GM20431 (cell line): ENCODE data around the gene ADGRA1.

Experiments
- in situ Hi-C: fragments of 300-500 bp; cut with MseI, MboI; formaldehyde crosslinking; loops from one replicate; pipeline ENCODE4 v1.15.0; 2020; ENCODE audit warnings: low sequenced_read_pairs; ENCODE audit not compliant: unreplicated experiment

The ADGRA1 gene

DNA sequence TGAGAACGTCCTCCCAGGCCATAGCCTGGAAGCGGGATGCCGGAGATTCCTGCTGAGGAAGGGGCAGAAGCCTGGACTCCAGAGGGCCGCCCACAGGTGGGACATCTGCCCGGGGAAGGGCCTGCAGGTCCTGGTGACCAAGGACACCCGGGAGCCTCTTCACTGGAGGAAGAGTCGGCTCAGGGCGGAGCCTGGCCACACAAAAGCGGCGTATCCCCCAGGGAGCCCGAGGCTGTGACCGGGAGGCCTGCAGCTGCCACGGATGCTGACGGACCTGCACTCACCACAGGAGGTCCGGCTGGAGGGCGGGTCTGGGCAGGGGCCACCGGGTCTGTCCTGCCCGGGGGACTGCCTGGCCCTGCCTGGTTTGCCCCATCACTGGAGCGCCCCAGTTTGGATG lies 15.5 kb upstream of the ADGRA1 start:
- in situ Hi-C loops, result no loop called here

DNA sequence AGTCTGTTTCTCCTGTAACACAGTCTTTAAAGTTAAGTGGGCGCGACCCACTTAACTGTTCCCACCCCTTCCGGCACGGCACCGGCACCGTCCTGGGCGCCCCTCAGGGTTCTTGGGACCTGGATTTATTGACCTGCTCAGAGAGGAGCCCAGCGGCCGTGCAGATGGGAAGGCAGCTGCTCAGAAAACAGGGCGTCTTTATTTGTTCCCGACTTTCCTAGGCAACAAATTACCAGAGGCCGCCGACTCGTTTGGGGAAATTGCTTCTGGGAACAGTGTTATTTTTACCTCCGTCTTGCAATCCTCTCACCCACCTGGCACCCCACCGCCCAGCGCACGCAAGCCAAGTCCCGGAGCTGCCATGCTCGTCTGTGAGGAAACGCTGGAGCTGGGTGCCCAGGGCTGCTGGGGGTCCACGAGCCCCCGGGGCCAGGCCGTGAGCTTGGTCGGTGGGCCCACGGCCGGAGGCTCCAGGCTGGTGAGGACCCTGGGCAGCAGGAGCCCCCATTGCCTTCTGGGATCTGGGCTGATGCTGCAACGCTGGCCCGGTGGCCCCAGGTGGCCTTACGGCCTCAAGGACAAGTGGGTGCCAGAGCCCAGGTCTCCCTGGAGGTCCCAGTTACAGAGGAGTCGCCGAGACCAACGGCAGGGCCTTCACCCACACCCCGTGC lies 14.9 kb upstream of the ADGRA1 start:
- in situ Hi-C loops, result no loop called here

DNA sequence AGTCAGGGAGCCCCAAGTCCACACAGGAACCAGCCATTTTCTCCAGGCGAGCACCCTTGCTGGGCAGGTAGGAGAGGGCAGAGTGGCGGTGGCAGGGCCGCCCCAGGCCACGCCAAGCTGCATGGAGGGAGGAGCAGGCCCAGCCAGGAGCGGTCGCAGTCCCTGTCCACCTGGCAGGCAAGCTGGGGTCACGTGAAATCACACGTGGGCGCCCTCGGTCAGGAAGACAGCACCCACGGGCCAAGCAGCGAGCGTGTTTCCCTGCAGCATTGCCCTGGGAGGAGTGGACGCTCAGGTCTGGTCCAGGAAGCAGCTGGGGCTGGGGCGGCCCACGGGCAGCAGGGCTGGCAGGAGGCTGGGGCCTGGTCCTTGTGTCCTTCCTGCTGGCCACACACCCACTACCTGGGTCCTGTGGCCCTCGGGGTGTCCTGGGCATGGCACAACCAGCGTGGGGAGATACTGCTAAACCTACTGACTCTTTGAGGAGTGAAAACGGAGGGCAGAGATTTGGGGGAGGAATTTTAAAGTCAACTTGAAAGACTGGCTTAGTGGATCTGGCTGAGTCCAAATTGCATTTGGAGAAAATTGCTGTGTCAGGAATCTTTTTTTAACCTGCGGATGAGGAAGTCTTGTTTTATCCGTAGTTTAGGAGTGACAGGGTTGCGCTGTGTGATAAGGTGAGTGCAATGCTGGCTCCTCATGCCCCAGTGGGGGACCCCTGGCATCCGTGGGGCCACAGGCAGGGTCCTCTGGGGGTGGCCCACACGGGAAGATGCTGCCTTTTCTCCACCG lies 12.2 kb upstream of the ADGRA1 start:
- in situ Hi-C loops, result no loop called here

DNA sequence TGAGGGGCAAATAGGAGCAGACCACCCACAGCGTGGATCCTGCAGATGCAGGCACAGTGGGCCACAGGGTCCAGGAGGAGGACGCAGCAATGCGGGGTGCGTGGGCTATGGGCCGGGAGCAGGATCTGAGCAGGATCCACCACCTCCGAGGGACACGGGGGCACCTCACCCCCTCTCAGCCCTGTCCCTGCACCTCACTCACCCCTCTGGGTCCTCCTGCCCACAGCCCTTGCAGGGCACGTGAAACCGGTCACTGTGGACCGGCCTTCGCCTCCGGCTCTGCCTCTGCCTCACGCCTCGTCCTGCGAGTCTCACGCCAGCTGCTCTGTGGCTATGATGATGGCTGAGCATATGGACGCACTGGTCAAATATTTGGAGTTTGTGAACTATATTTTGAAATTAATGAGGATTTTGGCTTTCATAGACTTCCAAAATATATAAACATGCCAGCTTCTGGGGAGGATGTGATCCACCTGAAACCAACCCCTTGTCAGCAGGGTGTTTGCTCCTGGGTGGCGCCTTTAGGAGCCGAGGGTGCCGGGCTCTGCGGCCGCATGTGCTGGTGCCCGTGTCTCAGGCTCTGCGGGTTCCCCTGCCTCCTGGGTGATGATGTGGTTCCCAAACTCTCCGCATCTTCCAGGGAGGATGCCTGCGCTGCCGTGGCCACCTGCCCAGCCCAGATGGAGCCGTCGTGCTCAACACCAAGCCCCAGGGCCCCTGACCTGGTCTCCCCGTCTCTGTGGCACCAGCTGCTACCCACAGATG lies 11.3 kb upstream of the ADGRA1 start:
- in situ Hi-C loops, result no loop called here

DNA sequence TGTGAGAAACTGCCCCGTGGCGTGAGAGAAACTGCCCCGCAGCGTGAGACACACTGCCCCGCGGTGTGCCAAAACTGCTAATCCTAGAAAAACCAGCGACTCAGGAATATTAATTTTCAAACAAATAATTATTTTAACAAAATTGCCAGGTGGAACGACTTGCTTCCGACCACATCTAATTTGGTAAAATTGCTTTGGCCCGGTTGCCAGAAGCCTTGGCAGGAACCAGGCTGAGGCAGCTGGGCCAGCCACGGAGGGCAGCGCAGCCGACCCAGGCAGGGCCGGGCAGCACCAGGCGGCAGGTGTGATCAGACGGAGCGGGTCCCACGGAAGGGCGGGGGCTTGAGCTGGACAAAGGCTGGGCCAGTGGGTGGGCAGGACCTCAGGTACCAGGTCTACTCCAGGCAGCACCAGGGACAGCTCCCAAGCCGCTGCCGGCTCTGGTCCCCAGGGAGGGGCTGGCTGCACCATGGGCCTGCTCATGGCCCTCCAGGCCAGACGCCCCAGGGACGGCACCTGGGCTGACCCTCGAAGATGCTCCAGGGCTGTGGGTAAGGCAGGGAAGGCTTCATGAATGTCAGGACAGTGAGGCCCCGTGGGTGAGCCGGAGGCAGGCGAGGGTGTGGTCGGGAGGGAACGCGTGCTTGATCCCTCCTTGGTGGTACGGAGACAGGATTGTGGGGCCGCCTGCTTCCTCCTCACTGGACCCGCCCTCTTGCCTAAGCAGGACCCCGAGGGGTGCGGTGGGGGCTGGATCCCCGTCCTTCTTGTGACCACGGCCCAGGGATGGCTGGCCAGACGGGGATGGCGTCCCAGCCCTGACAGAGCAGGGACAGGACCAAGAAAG lies 7.7 kb upstream of the ADGRA1 start:
- in situ Hi-C loops, result no loop called here

DNA sequence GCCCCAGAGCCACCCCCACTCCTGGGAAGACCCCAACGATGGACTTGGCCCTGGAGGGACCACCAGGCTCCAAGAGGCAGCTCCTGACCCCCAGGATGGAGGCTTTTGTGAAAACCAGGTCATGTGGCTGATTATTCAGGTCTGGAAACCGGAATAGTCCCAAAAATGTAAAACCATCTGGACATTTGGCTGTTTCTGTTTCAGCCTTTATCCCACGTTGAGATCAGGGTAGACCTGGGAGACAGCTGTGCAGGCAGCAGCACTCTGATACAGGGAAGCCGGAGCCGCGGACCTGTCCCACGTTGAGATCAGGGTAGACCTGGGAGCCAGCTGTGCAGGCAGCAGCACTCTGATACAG lies 7.1 kb upstream of the ADGRA1 start:
- in situ Hi-C loops, result no loop called here

DNA sequence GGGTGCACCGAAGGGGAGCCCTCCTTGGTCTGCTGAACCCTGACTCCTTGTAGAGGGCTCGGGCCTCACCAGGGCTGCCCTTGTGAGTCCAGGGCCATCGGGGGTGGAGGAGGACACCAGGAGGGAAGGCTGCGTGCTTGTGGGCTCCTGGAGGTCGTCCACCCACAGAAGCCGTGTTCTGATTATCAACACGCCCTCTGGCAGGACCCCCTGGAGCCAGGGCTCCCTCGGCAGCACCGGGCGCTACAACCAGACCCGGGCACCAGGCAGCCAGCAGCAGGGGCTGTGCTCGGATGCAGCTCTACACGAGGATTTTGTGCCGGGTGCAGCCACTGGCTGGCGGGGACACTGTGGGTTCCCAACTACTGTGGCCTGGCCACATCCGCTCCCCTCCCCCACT lies 6.1 kb upstream of the ADGRA1 start:
- in situ Hi-C loops, result no loop called here

DNA sequence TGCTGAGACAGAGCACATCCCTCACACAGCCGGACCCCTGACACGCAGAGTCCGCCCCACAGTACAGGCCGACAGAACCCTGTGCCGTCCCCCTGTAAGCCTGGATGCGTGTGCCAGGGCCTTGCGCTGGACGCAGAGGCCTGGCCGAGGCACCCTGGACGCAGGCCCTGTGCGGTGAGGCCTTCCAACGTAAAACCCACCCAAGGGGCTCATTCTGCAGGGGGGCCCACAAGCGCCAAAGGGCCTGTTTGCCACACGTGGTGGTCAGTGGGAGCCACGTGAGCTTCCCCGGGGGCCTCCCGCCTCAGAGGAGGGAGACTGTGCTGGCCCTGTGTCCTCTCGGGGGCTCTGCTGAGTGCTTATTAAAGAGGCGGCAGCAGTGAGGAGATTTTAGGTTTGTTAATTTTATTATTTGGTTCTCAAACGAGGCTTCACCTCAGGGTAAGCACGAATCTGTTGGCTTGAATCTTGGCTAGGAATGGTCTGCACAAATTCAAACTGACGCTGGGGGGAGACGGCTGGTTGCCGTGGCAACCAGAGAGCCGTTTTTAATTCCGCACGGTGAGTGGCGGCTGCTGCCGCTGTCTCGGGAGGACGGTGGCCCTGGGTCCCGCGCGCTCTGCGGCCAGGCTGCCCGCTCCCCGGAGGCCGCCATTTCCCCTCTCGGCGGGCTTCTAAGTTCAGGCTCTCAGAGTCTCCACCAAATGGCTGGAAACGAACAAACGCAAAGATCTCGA lies 4.9 kb upstream of the ADGRA1 start:
- in situ Hi-C loops, result no loop called here

DNA sequence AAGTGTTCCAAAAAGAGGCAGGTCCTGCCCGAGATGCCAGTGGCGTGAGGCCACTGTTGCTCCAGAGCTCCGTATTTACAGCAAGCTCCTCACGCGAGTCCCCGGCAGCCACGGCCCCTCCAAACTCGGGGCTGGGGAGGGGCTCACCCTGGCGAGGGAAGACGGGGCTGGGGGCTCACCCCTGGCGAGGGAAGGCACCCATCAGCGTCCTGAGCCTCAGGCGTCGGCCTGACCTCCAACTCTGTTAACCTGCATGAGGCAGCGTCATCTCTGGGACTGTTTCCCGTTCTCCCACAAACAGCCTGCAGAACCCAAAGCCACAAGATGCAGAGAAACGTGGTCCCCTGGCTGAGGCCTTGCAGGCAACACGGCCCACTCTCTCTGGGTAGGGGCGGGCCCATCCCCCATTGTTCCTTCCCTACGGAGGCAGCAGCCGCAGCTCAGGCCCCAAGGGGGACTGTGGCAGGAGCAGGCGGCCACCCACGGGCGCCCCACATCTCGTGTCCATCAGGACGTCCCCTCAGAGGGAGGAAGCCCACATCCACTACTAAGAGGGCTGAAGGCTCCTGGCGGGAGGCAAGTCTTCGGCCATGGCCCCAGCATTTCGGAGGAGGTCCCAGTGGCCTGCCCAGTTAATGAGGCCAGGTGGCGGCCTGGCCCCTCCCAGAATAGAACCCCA lies 4.2 kb upstream of the ADGRA1 start:
- in situ Hi-C loops, result no loop called here

DNA sequence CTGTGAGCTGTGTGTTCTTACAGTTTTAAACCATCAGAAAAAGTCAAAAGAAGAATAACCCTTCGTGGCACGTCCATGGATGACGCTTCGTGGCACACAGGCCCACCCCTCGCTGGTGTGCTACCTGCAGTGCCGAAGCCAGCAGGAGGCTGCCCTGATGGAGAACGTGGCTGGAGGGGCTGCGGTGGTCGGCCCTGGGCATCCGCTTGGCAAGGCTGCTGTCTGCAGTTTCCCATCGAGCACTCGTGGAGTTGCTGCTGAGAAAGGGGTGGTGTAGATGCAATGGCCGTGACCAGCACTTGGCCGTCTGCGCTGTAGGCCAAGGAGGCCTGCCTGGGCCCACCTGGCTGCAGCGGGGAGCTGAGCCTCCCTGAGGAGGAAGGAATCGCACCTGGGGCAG lies 3.2 kb upstream of the ADGRA1 start:
- in situ Hi-C loops, result no loop called here

DNA sequence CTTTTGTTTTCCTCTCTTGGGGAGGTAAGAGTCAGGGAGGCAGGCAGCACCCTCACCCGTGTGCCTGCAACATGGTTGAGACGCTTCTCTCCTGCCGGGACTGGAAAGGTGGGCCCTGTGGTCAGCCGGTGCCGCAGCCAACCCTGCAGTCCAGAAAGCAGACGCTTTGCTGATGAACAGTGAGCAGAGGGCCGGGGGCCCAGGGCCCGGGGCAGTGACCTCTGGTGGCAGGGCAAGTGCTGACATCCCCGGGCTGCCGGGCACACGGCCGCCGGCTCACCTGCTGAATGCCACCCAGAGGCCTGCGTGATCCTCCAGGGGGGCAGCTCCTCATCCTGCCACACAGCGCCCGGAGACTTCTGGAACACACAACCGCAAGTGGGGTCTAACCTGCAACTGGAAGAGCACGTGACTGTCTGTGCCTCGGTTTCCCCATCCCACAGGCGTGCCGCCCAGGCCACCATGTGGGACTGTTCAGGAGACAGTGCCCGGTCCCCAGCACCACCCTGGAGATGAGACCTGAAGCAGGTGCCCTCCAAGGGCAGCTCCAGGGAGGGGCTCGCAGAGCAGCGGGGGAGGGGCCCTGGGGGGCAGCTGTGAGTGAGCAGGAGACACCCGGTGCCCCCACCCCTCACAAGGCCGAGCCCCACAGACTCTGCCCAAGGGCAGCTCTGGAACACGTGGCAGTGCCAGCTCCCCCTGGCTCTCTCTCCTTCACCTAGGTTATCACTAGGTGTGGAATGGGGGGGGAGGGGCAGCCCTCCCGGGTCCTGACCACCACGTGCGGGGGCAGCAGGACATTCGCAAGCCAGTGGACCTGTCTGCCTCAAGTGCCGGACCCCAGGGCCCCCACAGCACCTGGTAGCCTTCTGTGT lies 2.2 kb upstream of the ADGRA1 start:
- in situ Hi-C loops, result no loop called here

DNA sequence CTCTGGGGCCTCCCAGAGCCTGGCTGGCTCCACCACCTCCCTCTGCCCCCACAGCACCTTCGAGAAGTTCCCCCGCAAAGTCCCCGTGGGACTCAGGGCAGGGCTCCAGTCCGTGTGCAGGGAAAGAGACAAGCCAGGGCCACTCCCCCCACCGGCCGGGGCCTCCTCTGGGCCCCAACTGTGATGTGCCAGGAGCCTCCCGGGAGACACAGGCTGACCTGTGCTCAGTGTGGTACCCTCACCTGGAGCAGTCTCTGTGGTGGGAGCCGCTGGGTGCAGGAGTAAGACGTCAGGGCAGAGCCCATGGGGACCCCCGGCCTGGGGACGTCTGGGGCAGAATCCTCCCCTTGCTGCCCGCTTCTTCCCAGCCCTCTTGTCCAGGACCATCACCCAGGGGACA lies 1.5 kb upstream of the ADGRA1 start:
- in situ Hi-C loops, result no loop called here

DNA sequence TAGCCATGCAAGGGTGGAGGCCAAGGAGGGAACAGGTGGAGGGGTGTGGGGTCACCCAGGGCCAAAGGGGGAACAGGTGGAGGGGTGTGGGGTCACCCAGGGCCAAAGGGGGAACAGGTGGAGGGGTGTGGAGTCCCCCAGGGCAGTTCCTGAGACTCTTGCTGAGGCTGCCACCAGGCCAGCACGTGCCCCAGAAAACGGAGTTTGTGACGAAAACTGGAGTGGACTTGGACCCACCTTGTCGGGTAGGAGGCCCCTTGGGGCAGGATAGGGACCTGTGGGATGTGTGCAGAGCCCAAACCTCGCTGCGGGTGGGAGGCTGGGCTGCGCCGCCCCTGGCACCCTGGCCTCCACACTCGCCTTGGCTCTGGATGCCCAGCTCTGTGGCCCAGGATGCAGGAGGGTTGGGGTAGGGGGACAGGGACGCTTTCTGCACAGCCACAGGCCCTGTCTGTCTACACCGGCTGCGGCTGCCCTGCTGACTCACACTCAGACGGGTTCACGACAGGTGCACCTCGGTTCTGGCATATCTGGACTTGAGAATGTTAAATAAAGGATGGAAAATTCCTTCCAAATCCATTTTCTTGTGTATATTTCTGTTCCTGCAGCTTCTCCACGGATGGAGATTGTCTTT lies 562 bp upstream of the ADGRA1 start:
- in situ Hi-C loops, result no loop called here

DNA sequence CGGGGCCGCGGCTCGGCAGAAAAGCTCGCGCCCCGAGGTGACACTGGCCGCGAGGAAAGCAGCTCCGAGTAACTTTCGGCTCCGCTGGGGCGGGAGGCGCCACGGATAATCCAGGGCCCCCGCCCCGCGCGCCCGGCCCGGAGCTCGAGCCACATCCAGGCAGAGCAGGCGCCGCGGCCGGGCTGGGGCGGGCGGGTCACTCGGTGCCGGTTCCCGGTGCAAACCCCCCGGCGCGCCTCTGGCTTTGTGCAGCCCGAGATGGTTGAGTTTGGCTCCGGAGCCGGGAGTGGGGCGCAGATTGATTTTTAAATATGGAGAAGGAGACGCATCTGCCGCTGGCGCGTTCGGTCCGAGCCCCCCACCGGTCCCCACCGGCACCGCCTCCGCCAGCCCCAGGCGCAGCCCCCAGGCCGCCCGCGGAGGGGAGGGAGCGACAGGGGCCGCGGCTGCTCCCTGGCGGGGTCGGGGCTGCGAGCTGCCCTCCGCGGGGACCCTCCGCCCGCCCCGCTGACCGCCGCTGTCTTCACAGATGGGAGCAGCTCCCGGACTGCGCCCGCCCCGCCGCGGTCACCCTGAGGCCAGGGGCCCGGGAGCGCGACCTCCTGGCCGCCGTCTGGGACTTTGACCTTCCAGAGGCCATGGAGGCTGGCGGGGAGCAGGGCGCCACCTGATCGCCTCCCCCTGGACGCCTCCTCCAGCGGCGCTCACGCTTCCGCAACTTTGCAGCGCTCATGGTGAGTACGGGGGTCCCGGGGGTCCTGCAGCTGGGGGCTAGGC lies 643 bp downstream of the ADGRA1 start:
- in situ Hi-C loops, result no loop called here

DNA sequence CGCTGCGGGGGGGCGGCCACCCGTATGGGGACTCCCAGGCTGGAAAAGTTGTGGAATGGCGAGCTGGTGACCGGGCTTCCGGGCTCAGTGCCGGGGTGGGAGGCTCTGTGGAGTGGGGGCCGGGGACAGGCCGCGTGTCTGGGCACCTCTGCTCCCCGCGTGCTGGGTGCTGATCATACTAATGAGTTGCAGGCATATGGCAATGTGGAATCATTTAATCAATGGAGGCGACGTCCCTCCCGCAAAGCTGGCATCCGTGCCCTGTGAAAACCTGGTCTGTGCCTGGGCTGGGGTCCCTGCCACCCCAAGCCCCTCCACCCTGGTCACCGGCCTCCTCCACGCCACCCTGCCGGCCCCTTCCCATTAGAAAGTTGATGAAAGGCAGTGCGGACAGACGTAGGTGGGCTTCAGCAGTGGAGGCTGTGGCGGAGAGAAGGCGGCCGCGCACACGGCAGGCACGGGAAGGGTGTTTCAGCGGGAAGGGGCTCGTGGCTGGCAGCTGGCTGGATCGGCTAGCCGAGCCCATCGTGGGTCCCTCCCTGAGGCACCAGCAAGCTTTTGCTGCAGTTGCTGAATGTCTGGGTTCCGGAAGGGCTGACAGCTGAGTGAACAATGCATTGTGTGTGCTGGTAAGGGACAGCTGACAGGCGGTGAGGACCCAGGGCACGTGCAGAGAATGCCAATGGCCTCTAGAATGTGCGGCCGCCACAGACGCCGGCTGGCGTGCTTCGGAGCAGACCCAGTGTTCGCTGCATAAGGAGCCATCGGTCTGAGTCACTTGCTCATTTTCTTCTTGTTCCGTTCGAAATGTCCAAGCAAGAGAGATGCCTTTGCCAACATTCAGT lies 1.5 kb downstream of the ADGRA1 start:
- in situ Hi-C loops, result no loop called here

DNA sequence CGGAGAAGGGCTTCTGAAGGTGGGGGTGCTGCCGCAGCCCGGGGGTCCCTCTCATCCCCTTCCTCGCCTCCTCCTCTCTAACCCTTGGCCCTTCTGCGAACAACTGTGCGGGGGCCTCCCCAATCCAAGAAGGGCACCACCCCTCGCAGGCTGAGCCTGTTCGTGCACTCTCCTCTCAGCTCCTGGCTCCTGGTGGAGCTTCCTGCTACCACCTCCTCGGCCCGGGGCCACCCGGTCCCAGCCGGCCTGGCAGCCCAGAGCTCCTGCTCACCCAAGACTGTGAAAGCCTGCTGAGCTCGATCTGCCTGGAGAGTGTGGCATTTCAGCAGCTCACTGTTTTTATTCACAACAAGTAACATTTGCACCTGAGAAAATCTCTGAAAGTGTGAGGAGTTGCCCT lies 2.4 kb downstream of the ADGRA1 start:
- in situ Hi-C loops, result no loop called here
